Naive B cell (primary cell): ENCODE results near the gene MSH3. TPM values are rescaled to one million over a fixed set of nuclear protein-coding genes. Genes with fewer than 3 reads are reported as not detected.

ENCODE experiments used
- ATAC-seq, 2 donors: fragments of 150-1000 bp; cut with Tn5 transposase; 2 replicates each; pipeline ENCODE4 v1.10.0; 2021; ENCODE audit warnings: low read depth in 2 of 2, mild to moderate bottlenecking in 2 of 2, moderate library complexity in 2 of 2
- DNase-seq: peaks from one replicate; pipeline ENCODE4 v3.0.0; 2022
- H3K27ac Mint-ChIP-seq, 6 donors: one replicate each; pipeline ENCODE4 v1.8.0; 2020 to 2022; ENCODE audit warnings: mild to moderate bottlenecking in 6 of 6, mixed read lengths in 6 of 6, moderate library complexity in 5 of 6, inconsistent platforms in 2 of 6
- H3K27me3 Mint-ChIP-seq, 3 donors: one replicate each; pipeline ENCODE4 v1.8.0; 2021 to 2022; ENCODE audit warnings: mixed read lengths in 3 of 3, mild to moderate bottlenecking in 1 of 3
- H3K36me3 Mint-ChIP-seq, 2 donors: one replicate each; pipeline ENCODE4 v1.8.0; 2020 to 2022; ENCODE audit warnings: mixed read lengths in 2 of 2, inconsistent platforms in 1 of 2, mild to moderate bottlenecking in 1 of 2
- H3K4me1 Mint-ChIP-seq, 3 donors: one replicate each; pipeline ENCODE4 v1.8.0; 2020 to 2022; ENCODE audit warnings: mixed read lengths in 3 of 3, inconsistent platforms in 1 of 3, mild to moderate bottlenecking in 1 of 3, moderate library complexity in 1 of 3
- H3K4me3 Mint-ChIP-seq, 8 donors: one replicate each; pipeline ENCODE4 v1.8.0; 2020 to 2022; ENCODE audit warnings: mild to moderate bottlenecking in 8 of 8, mixed read lengths in 8 of 8, moderate library complexity in 8 of 8, inconsistent platforms in 2 of 8
- H3K9me3 Mint-ChIP-seq, 7 donors: one replicate each; pipeline ENCODE4 v1.8.0; 2020 to 2022; ENCODE audit warnings: mixed read lengths in 7 of 7, mild to moderate bottlenecking in 5 of 7, inconsistent platforms in 2 of 7, moderate library complexity in 1 of 7
- polyA plus RNA-seq, 6 donors: library from polyadenylated mRNA; unstranded; fragments of 300-500 nt; fragmentation: Illumina TruSeq; gene quantifications; one replicate each; pipeline ENCODE4 v1.2.3, GENCODE V29; 2021; ENCODE audit warnings: low read depth in 6 of 6

MSH3 gene
- polyA plus RNA-seq, 6 donors from 2014 or later: 12.4 to 14.8 (median 12.9) TPM

GRCh38 chr5:80665057-80665456 is 10.6 kb downstream of the MSH3 start:
- ATAC-seq: no peak
- H3K4me3 Mint-ChIP-seq: no peak overlapping the region
- no peak overlapping the region for H3K27ac Mint-ChIP-seq
- peaks cover 21 to 36% of the 10 kb centered on the region in 2 donors for H3K36me3 Mint-ChIP-seq
- peaks cover 4 to 11% (median 5%) of the 10 kb centered on the region in 3 donors for H3K4me1 Mint-ChIP-seq
- DNase-seq: no peak
- no peaks in the 10 kb centered on the region for H3K27me3 Mint-ChIP-seq
- H3K9me3 Mint-ChIP-seq: peaks cover 0 to 3% (median 0%) of the 10 kb centered on the region in 7 donors

DNA sequence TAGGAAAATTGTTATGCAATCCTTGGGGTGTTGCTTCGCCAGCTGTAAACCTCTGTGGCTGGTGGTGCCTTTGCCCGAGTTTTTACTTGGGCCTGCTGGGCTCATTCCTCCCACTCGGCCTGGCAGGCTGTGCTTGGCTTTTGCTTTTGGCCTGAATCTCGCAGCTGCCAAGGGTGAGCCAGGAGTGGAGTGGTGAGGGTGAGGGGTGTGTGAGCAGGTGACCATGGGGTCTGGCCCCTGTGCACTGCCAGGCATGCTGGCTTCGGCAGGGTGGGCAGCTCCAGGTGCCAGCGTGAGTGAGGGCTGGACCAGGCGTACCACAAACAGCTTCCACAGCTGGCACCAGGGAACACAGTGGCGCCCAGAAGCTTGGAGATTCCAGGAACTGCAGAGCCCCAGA is 12.9 kb downstream of the MSH3 start:
- Mint-ChIP-seq H3K27ac (no peak overlapping the region), H3K4me3 (no peak overlapping the region), H3K36me3 (peaks cover 6 to 19% of the 10 kb centered on the region in 2 donors), H3K9me3 (peaks cover 0 to 3% (median 0%) of the 10 kb centered on the region in 7 donors), H3K27me3 (no peaks in the 10 kb centered on the region), H3K4me1 (peaks cover 0 to 11% (median 5%) of the 10 kb centered on the region in 3 donors)
- ATAC-seq: no peak
- no peak for DNase-seq

DNA sequence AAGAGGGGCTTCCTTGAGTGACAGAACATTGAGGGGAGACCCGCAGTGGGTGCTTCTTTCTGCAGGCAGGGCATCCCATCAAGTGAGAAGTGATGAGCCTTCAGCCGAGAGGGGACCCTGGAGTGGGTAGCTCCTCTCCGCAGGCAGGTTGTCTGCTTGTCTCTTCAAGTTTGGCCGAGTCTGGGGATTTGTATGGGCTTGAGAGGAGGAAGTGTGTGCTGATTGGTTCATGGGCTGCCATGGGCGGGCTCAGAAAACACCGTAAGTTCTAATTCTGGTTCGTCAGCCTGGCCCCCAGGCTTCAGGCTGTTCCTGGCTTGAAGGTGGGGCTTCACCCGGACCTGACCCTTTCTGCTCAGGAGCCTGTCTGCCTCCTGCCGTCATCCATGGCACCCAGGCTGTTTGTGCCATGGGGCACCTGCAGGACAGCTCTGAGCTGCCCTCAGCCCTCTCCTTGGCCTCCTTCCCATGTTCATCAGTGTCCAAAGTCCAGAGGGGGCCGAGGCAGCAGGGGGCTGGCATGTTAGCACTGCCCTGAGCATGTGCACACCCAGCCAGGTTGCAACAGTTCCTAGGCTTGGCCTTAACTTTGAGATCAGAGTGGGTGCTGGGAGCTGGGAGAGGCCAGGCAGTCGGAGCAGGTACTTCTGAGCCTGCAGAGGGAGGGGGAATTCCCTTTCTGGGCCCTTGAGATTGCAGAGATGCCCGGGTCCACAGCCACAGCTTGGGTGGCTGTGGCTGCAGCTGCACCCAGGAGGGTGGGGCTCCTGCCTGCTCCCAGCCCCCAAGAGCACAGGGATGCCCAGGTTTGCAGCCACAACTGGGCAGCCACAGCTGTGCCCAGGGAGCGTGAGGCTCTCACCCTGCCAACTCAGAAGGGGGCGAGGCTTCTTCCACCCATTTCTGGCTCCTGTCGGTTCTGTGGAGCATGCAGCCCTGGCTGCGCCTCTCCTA is 13.8 kb downstream of the MSH3 start:
- H3K27ac Mint-ChIP-seq: peak overlapping the region in 3 of 6 donors; percentile 31 to 76 (median 66)
- H3K4me1 Mint-ChIP-seq: peaks cover 0 to 11% (median 5%) of the 10 kb centered on the region in 3 donors
- peaks cover 6 to 19% of the 10 kb centered on the region in 2 donors for H3K36me3 Mint-ChIP-seq
- peak; percentile 72 to 81 for ATAC-seq
- H3K4me3 Mint-ChIP-seq: peak overlapping the region in 3 of 8 donors; percentile 15 to 45 (median 29)
- H3K27me3 Mint-ChIP-seq: no peaks in the 10 kb centered on the region
- peaks cover 0 to 2% (median 0%) of the 10 kb centered on the region in 7 donors for H3K9me3 Mint-ChIP-seq
- DNase-seq: no peak

DNA sequence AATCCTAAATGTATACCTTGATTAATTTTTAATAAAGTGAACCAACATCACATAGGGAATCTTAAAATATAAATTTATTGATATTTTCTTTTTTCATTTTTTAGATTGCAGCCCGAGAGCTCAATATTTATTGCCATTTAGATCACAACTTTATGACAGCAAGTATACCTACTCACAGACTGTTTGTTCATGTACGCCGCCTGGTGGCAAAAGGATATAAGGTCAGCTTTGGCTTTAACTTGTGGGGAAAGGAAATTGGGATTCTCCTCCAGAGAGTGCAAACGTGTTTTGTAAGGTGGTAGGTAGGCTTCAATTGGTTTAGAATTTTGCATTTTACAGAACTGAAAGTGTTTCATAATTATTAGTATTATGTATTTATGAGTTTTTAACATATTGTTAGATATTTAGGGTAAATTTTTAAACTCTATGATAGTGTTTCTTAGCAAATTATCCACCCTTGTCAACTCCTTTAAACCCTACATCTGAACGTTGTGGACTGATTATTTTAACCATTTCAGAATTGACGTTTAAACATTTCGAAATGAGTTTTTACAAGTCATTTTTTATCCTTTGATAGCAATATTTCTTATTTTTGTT is 17.8 kb downstream of the MSH3 start:
- H3K36me3 Mint-ChIP-seq: peaks cover 11 to 19% of the 10 kb centered on the region in 2 donors
- H3K4me1 Mint-ChIP-seq: peaks cover 4 to 15% (median 10%) of the 10 kb centered on the region in 3 donors
- no peak overlapping the region for H3K27ac Mint-ChIP-seq
- peak; percentile 29 for DNase-seq
- no peaks in the 10 kb centered on the region for H3K27me3 Mint-ChIP-seq
- peak; percentile 35 to 74 for ATAC-seq
- H3K4me3 Mint-ChIP-seq: no peak overlapping the region
- H3K9me3 Mint-ChIP-seq: peaks cover 0 to 2% (median 0%) of the 10 kb centered on the region in 7 donors

DNA sequence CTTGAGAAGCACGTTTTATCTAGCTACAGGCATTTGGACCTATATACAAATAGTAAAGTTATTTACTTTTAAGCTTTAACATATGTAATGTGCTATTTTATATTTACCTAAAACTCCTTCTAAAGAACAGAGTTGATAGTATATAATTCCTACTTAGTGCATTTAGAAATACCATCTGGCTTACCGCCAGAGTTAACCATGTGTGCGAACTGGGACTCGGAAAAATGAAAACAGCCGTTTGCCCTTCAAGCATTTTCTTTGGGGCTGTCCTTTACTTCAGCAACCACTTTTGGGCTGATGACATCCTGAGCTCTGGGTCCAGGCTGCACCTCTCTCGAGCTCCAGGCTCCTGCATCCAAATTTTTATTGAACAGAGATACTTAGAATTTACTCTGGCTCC is 22.3 kb downstream of the MSH3 start:
- H3K27ac Mint-ChIP-seq: no peak overlapping the region
- DNase-seq (no peak), ATAC-seq (no peak)
- no peaks in the 10 kb centered on the region for H3K27me3 Mint-ChIP-seq
- peaks cover 0 to 2% (median 0%) of the 10 kb centered on the region in 7 donors for H3K9me3 Mint-ChIP-seq
- H3K4me1 Mint-ChIP-seq: peaks cover 4 to 6% (median 4%) of the 10 kb centered on the region in 3 donors
- H3K4me3 Mint-ChIP-seq: no peak overlapping the region
- peaks cover 19 to 38% of the 10 kb centered on the region in 2 donors for H3K36me3 Mint-ChIP-seq

GRCh38 chr5:80686757-80687156 is 32.3 kb downstream of the MSH3 start:
- peak overlapping the region in 1 of 6 donors; percentile 63 for H3K27ac Mint-ChIP-seq
- no peak overlapping the region for H3K4me3 Mint-ChIP-seq
- DNase-seq (no peak), ATAC-seq (no peak)
- peaks cover 16 to 35% of the 10 kb centered on the region in 2 donors for H3K36me3 Mint-ChIP-seq
- H3K27me3 Mint-ChIP-seq: no peaks in the 10 kb centered on the region
- H3K4me1 Mint-ChIP-seq: peaks cover 0 to 12% (median 5%) of the 10 kb centered on the region in 3 donors
- H3K9me3 Mint-ChIP-seq: no peaks in the 10 kb centered on the region

DNA sequence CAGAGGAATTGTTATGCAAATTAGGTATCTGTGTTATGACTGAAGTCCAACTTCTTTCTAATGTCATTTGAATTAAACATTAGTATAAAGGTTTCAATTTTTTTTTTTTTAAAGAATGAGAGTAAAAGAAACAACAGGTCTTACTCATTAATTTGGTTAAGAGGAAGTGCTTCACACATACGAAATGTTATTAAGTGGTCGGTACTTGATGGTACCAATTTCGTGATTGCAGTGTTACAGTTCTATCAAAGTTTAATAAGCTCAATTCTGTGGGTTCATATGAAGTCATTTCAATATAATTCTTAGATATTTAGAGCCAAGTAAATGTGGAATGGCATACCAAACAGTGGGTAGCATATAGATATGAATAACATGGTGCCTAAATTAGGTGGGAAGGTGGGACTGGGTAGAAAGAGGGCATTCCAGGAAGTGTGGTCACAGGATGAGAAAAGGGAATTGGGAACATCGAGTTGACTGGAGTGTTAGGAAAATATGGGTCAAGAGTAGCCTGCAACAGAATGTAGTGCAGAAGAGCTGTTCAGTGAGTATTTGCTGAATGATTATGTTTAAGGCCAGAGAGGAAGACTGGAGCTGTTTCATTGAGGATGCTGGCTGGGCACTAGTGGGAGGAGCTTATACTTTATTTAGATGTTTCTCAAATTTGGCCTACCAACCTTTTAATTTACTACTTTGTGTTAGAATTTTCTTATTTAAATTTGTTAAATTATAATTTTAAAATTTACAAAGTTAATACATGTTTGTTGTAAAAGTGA is 34.4 kb downstream of the MSH3 start:
- H3K4me3 Mint-ChIP-seq: no peak overlapping the region
- H3K27ac Mint-ChIP-seq: peak overlapping the region in 1 of 6 donors; percentile 3
- no peak for ATAC-seq

DNA sequence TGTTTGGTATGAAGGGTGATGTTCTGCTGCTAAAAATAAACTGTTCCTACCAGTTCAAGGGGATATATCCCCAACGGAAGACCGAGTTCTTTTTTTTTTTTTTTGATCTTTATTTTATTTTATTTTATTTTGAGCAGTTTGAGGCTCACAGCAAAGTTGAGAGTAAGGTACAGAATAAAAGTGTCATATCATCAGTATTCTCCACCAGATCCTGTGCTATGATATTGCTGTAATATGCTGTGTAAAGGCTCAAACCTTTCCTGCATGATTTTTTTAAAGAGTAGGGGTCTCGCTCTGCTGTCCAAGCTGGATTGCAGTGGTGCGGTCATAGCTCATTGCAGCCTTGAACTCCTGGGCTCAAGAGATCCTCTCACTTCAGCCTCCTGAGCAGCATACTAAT is 35.2 kb downstream of the MSH3 start:
- DNase-seq (no peak), ATAC-seq (no peak)
- H3K27me3 Mint-ChIP-seq: no peaks in the 10 kb centered on the region
- H3K4me1 Mint-ChIP-seq: peaks cover 0 to 12% (median 5%) of the 10 kb centered on the region in 3 donors
- no peak overlapping the region for H3K27ac Mint-ChIP-seq
- no peak overlapping the region for H3K4me3 Mint-ChIP-seq
- H3K9me3 Mint-ChIP-seq: no peaks in the 10 kb centered on the region
- peaks cover 0 to 12% of the 10 kb centered on the region in 2 donors for H3K36me3 Mint-ChIP-seq

More for the DNA sequence above, 34.4 kb downstream of the MSH3 start:
- no peaks in the 10 kb centered on the region for H3K27me3 Mint-ChIP-seq
- H3K4me1 Mint-ChIP-seq: peaks cover 0 to 12% (median 5%) of the 10 kb centered on the region in 3 donors
- H3K9me3 Mint-ChIP-seq: no peaks in the 10 kb centered on the region
- DNase-seq: no peak
- peaks cover 1 to 18% of the 10 kb centered on the region in 2 donors for H3K36me3 Mint-ChIP-seq

GRCh38 chr5:80695666-80696065 is 41.2 kb downstream of the MSH3 start:
- no peak for ATAC-seq
- no peak for DNase-seq
- Mint-ChIP-seq H3K27me3 (no peaks in the 10 kb centered on the region), H3K4me1 (peaks cover 0 to 11% (median 11%) of the 10 kb centered on the region in 3 donors), H3K9me3 (no peaks in the 10 kb centered on the region), H3K36me3 (peaks cover 11 to 15% of the 10 kb centered on the region in 2 donors), H3K4me3 (no peak overlapping the region), H3K27ac (no peak overlapping the region)

DNA sequence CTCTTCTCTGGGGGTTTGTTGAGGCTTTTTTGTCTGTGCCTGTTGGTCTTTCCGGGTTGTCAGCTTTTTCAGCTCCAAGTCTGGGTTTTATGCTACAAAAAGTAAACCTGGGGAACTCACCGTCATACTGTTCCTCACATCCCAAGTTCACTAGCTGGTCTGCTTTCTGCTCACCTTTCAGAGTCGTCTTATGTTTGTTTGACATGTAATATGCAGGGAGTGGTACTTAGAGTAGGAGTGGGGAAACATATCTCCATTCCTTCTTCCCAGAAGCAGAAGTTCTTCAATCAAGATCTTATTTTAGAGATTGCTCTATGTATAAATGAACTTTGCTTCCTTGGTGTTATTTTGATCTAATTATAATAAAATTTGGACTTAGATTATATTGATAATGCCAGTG is 42.0 kb downstream of the MSH3 start:
- Mint-ChIP-seq H3K36me3 (peaks cover 16 to 18% of the 10 kb centered on the region in 2 donors), H3K9me3 (no peaks in the 10 kb centered on the region), H3K4me1 (peaks cover 0 to 12% (median 11%) of the 10 kb centered on the region in 3 donors), H3K27me3 (no peaks in the 10 kb centered on the region), H3K4me3 (no peak overlapping the region), H3K27ac (peak overlapping the region in 1 of 6 donors; percentile 54)
- ATAC-seq: no peak
- DNase-seq: no peak

DNA sequence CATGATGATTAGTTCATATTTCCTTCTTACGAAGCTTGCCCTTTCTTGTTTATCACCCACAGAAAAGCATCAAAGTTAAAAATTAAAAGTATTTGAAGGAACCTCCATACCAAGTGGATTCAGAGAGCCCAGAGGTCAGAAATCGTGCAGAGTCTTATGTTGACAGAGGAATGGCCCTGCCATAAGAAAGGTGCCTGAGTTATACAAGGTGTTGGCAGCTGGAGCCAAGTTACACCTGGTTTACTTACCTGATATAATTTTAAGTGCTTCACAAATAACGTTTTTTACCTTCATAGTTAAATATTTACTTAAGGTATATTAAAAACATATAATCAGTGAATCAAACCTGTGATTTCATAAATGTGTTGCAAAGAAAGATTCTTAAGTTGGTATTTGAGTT is 42.6 kb downstream of the MSH3 start:
- Mint-ChIP-seq H3K27ac (no peak overlapping the region), H3K4me3 (no peak overlapping the region), H3K4me1 (peaks cover 0 to 16% (median 11%) of the 10 kb centered on the region in 3 donors), H3K9me3 (no peaks in the 10 kb centered on the region), H3K27me3 (no peaks in the 10 kb centered on the region), H3K36me3 (peaks cover 23 to 24% of the 10 kb centered on the region in 2 donors)
- ATAC-seq (no peak), DNase-seq (no peak)

DNA sequence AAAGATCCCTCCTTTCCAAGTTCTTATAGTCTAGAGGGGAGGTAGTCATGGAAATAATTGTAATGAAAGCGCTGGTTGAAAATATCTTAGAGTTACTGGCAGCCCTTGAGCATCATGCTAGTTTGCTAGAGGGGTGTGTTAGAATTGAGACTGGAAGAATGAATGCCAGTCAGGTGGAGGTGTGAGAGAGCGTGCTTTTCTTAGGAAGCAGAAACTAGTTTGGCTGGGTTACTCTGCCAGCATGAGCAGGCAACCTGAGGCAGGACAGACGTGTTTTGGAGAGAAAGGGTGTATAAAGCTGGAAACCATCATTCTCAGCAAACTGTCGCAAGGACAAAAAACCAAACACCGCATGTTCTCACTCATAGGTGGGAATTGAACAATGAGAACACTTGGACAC is 43.9 kb downstream of the MSH3 start:
- no peaks in the 10 kb centered on the region for H3K27me3 Mint-ChIP-seq
- no peak overlapping the region for H3K4me3 Mint-ChIP-seq
- H3K27ac Mint-ChIP-seq: peak overlapping the region in 1 of 6 donors; percentile 18
- no peaks in the 10 kb centered on the region for H3K9me3 Mint-ChIP-seq
- H3K36me3 Mint-ChIP-seq: peaks cover 25 to 27% of the 10 kb centered on the region in 2 donors
- ATAC-seq (no peak), DNase-seq (no peak)
- peaks cover 5 to 20% (median 16%) of the 10 kb centered on the region in 3 donors for H3K4me1 Mint-ChIP-seq

GRCh38 chr5:80701597-80701996 is 47.1 kb downstream of the MSH3 start:
- H3K27ac Mint-ChIP-seq: peak overlapping the region in 1 of 6 donors; percentile 76
- H3K4me3 Mint-ChIP-seq: no peak overlapping the region
- no peaks in the 10 kb centered on the region for H3K9me3 Mint-ChIP-seq
- ATAC-seq (no peak), DNase-seq (no peak)
- no peaks in the 10 kb centered on the region for H3K27me3 Mint-ChIP-seq
- peaks cover 19 to 21% (median 21%) of the 10 kb centered on the region in 3 donors for H3K4me1 Mint-ChIP-seq
- peaks cover 20 to 30% of the 10 kb centered on the region in 2 donors for H3K36me3 Mint-ChIP-seq
